HG03469 (cell line): Measurements from ENCODE around the gene LANCL2.
"Not testable (repeated sequence)": the region's sequence is repeated elsewhere in the genome, so short reads cannot be mapped to it uniquely, and the experiment has no call there.

ENCODE experiments used
- ATAC-seq: cut with Tn5 transposase; IDR thresholded peaks from one replicate; pipeline ENCODE4 v1.9.1; 2021; ENCODE audit warnings: mild to moderate bottlenecking, moderate library complexity, moderate number of reproducible peaks; ENCODE audit not compliant: unreplicated experiment

Gene LANCL2

GRCh38 chr7:55365205-55365674 lies at the start of gene LANCL2:
Gene LANCL2, plus strand, starts transcription at chr7:55365337. Its CDS starts 689 bp downstream, at chr7:55366026.
- peak; percentile 22 for ATAC-seq

- no peak for ATAC-seq
These were observed 39.8 kb upstream of the LANCL2 start for GRCh38 chr7:55325371-55325792.

GRCh38 chr7:55326081-55326835 lies 38.9 kb upstream of the LANCL2 start:
- ATAC-seq, result no peak

GRCh38 chr7:55326945-55327626 lies 38.1 kb upstream of the LANCL2 start:
- ATAC-seq, result no peak

GRCh38 chr7:55335151-55335550 lies 30.0 kb upstream of the LANCL2 start:
- ATAC-seq, result no peak

- ATAC-seq, result no peak
These were observed 29.4 kb upstream of the LANCL2 start for GRCh38 chr7:55335786-55336185.

- no peak for ATAC-seq
These were observed 28.6 kb upstream of the LANCL2 start for GRCh38 chr7:55336540-55336939.

- ATAC-seq, result no peak
These were observed 25.8 kb upstream of the LANCL2 start for GRCh38 chr7:55339033-55340000.

GRCh38 chr7:55342216-55342871 lies 22.8 kb upstream of the LANCL2 start:
- no peak for ATAC-seq

GRCh38 chr7:55343002-55343781 lies 21.9 kb upstream of the LANCL2 start:
- no peak for ATAC-seq

- no peak for ATAC-seq
These were observed 21.1 kb upstream of the LANCL2 start for GRCh38 chr7:55343860-55344606.

- no peak for ATAC-seq
These were observed 20.3 kb upstream of the LANCL2 start for GRCh38 chr7:55344840-55345239.

GRCh38 chr7:55345292-55345691 lies 19.8 kb upstream of the LANCL2 start:
- ATAC-seq, result no peak

- ATAC-seq, result no peak
These were observed 16.6 kb upstream of the LANCL2 start for GRCh38 chr7:55348502-55348901.

- ATAC-seq, result no peak
These were observed 16.0 kb upstream of the LANCL2 start for GRCh38 chr7:55349121-55349520.

- ATAC-seq, result no peak
These were observed 14.9 kb upstream of the LANCL2 start for GRCh38 chr7:55350281-55350680.

- no peak for ATAC-seq
These were observed 13.9 kb upstream of the LANCL2 start for GRCh38 chr7:55351263-55351662.

- not testable (repeated sequence) for ATAC-seq
These were observed 12.2 kb upstream of the LANCL2 start for GRCh38 chr7:55352947-55353273.

- ATAC-seq, result no peak
These were observed 4.7 kb upstream of the LANCL2 start for GRCh38 chr7:55360486-55360885.
